A673 (cell line): Measurements from ENCODE around the gene CCL4. TPM values are rescaled to one million over a fixed set of nuclear protein-coding genes. Genes with fewer than 3 reads are reported as not detected.

Experiments used
- BruUV-seq: library from RNA; stranded (reverse); fragments of 400-500 nt; replicated peaks from 2 replicates; lab custom pipeline; 2021; lab: Mats Ljungman, UMichigan
- CTCF ChIA-PET: fragments of 300-600 bp; sonication (Branson Sonifier 250); formaldehyde crosslinking; loops from one replicate; lab custom pipeline; 2022; ENCODE audit warnings: antibody characterized with exemption; lab: Charles Lee
- POLR2A ChIA-PET: fragments of 300-600 bp; sonication (Branson Sonifier 250); formaldehyde crosslinking; loops from one replicate; lab custom pipeline; 2022; ENCODE audit warnings: antibody characterized with exemption; ENCODE audit not compliant: low non-redundant PET; lab: Charles Lee
- DNase-seq: peaks from one replicate; pipeline ENCODE4 v3.0.0-alpha.2; 2015; ENCODE audit warnings: low spot score
- H3K27ac ChIP-seq: fragments of 200-600 bp; sonication (generic); 2 replicates; pipeline ENCODE4 v1.5.1; 2016; ENCODE audit warnings: mixed run types, low read depth, mild to moderate bottlenecking, mixed read lengths, antibody characterized with exemption, low read length; ENCODE audit not compliant: poor library complexity, severe bottlenecking
- H3K27me3 ChIP-seq: fragments of 200-600 bp; sonication (generic); replicated peaks from 2 replicates; pipeline ENCODE4 v1.6.1; 2017; ENCODE audit warnings: mixed run types, low read depth, mild to moderate bottlenecking, mixed read lengths, antibody characterized with exemption, low read length; ENCODE audit not compliant: insufficient read depth, poor library complexity
- H3K36me3 ChIP-seq: fragments of 200-600 bp; sonication (generic); 2 replicates; pipeline ENCODE4 v1.6.1; 2016; ENCODE audit warnings: mixed run types, mild to moderate bottlenecking, mixed read lengths, antibody characterized with exemption, low read length; ENCODE audit not compliant: insufficient read depth, poor library complexity, severe bottlenecking
- H3K4me1 ChIP-seq: fragments of 200-600 bp; sonication (generic); 2 replicates; pipeline ENCODE4 v1.6.1; 2017; ENCODE audit warnings: mixed run types, mild to moderate bottlenecking, mixed read lengths, antibody characterized with exemption, low read length; ENCODE audit not compliant: insufficient read depth, poor library complexity, severe bottlenecking
- H3K4me3 ChIP-seq: fragments of 200-600 bp; sonication (generic); 2 replicates; pipeline ENCODE4 v1.5.1; 2016; ENCODE audit warnings: low read depth, mixed run types, mild to moderate bottlenecking, mixed read lengths, low read length; ENCODE audit not compliant: poor library complexity, severe bottlenecking
- H3K9me3 ChIP-seq: fragments of 200-600 bp; sonication (generic); 2 replicates; pipeline ENCODE4 v1.6.1; 2016; ENCODE audit warnings: mixed run types, low read depth, mild to moderate bottlenecking, mixed read lengths, antibody characterized with exemption, low read length; ENCODE audit not compliant: poor library complexity, severe bottlenecking
- EZH2 ChIP-seq: fragments of 200-600 bp; sonication (generic); IDR thresholded peaks from 2 replicates; pipeline ENCODE4 v1.6.1; 2017; ENCODE audit warnings: borderline replicate concordance, low read depth, mild to moderate bottlenecking, mixed read lengths, antibody characterized with exemption, low read length; ENCODE audit not compliant: poor library complexity, severe bottlenecking
- intact Hi-C: fragments of 100-400 bp; cut with micrococcal nuclease; formaldehyde crosslinking; loops from one replicate; pipeline ENCODE4 v1.10.0; 2022; ENCODE audit not compliant: unreplicated experiment
- total RNA-seq: library from RNA; stranded (reverse); gene quantifications from 2 replicates; pipeline ENCODE4 v1.2.3, GENCODE V29; 2021
- TF ChIP-seq, protein P1 (sequence below): fragments of 300-800, 200-600 bp; sonication (generic); conservative IDR thresholded peaks from 2 replicates; pipeline ENCODE4 v1.5.1; 2017; ENCODE audit warnings: low read depth, mild to moderate bottlenecking, antibody characterized with exemption, low read length, moderate library complexity, mixed read lengths

Gene CCL4
- total RNA-seq, 1 experiment from 2014 or later, result not detected

GRCh38 chr17:36147601-36148000 is 44.0 kb downstream of the CCL4 start:
- intact Hi-C loops, result loop anchor here (10.0 kb wide), 1 partner anchor 173 kb away; no protein-coding TSS in a partner anchor
- Histone ChIP-seq H3K4me1 (no peaks in the 10 kb centered on the region), H3K27ac (no peak overlapping the region), H3K36me3 (no peaks in the 10 kb centered on the region), H3K4me3 (no peak overlapping the region), H3K9me3 (no peaks in the 10 kb centered on the region), H3K27me3 (no peaks in the 10 kb centered on the region)
- POLR2A ChIA-PET, result no interaction called here
- CTCF ChIA-PET, result no interaction called here
- DNase-seq, result no peak
- BruUV-seq, result no TSS peak
- TF ChIP-seq, protein P1, sequence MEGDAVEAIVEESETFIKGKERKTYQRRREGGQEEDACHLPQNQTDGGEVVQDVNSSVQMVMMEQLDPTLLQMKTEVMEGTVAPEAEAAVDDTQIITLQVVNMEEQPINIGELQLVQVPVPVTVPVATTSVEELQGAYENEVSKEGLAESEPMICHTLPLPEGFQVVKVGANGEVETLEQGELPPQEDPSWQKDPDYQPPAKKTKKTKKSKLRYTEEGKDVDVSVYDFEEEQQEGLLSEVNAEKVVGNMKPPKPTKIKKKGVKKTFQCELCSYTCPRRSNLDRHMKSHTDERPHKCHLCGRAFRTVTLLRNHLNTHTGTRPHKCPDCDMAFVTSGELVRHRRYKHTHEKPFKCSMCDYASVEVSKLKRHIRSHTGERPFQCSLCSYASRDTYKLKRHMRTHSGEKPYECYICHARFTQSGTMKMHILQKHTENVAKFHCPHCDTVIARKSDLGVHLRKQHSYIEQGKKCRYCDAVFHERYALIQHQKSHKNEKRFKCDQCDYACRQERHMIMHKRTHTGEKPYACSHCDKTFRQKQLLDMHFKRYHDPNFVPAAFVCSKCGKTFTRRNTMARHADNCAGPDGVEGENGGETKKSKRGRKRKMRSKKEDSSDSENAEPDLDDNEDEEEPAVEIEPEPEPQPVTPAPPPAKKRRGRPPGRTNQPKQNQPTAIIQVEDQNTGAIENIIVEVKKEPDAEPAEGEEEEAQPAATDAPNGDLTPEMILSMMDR, result no peak
- no peak for TF ChIP-seq EZH2

- Histone ChIP-seq H3K27me3 (no peaks in the 10 kb centered on the region), H3K4me3 (no peak overlapping the region), H3K36me3 (no peaks in the 10 kb centered on the region), H3K27ac (no peak overlapping the region), H3K9me3 (no peaks in the 10 kb centered on the region), H3K4me1 (no peaks in the 10 kb centered on the region)
- peak; percentile 56 for DNase-seq
- intact Hi-C loops, result loop anchor here (10.0 kb wide), 1 partner anchor 174 kb away; no protein-coding TSS in a partner anchor
- TF ChIP-seq, protein P1, result peak; percentile 86
- TF ChIP-seq EZH2, result no peak
- ChIA-PET CTCF (interaction anchor here (0.6 to 2.1 kb wide), 6 partner anchors 171 to 1022 kb away, joined by 3 to 7 read pairs (median 4); no protein-coding TSS in a partner anchor), POLR2A (no interaction called here)
- BruUV-seq, result no TSS peak
Measured at GRCh38 chr17:36148559-36149295, 45.1 kb downstream of the CCL4 start.

DNA sequence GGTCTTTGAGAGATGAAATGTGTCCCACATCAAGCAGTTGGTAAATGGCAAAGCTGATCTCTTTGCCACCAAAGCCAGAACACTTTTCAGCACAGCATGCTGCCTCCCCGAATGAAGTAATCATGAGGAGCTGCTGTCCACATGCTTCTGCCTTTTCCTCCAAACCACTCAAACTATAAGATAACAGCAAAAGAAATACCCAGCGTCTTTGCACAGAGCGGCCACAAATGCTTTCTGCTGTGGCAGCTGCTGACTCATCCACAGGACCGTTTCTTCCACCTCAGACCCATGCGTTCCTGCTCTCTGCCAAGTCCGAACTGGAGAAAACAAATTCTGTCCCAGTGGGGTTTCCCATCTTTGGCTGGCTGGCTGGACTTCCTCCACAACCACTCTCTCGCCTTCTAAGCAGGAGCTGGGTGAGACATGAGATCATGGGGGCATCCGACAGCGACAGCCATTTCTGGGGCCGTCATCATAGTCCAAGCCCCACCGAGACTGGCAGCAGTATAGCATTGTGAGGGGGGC is 45.7 kb downstream of the CCL4 start:
- no peaks in the 10 kb centered on the region for H3K36me3 ChIP-seq
- no peak overlapping the region for H3K27ac ChIP-seq
- intact Hi-C loops, result loop anchor here (10.0 kb wide), 1 partner anchor 175 kb away; no protein-coding TSS in a partner anchor
- no peaks in the 10 kb centered on the region for H3K27me3 ChIP-seq
- CTCF ChIA-PET, result interaction anchor here (1.1 to 2.1 kb wide), 3 partner anchors 171 to 180 kb away, joined by 3 to 7 read pairs (median 4); no protein-coding TSS in a partner anchor
- TF ChIP-seq EZH2, result no peak
- TF ChIP-seq, protein P1, result no peak; the same call in 1 of the 2 replicates
- no peak overlapping the region for H3K4me3 ChIP-seq
- no peaks in the 10 kb centered on the region for H3K9me3 ChIP-seq
- POLR2A ChIA-PET, result no interaction called here
- no TSS peak for BruUV-seq
- no peaks in the 10 kb centered on the region for H3K4me1 ChIP-seq
- no peak for DNase-seq
